KBM-7 (cell line): Measurements from ENCODE around the gene PAM16.
"Not testable (repeated sequence)": the region's sequence is repeated elsewhere in the genome, so short reads cannot be mapped to it uniquely, and the experiment has no call there.

Experiments
- DNase-seq: peaks from one replicate; pipeline ENCODE4 v3.0.0-alpha.2; 2015
- in situ Hi-C: fragments of 300-500 bp; cut with MboI; formaldehyde crosslinking; loops from 2 replicates; pipeline ENCODE4 v1.14.3; 2020; ENCODE audit warnings: low sequenced_read_pairs, low pct_unique_long_range_greater_than_20kb, mixed read lengths

The PAM16 gene

DNA sequence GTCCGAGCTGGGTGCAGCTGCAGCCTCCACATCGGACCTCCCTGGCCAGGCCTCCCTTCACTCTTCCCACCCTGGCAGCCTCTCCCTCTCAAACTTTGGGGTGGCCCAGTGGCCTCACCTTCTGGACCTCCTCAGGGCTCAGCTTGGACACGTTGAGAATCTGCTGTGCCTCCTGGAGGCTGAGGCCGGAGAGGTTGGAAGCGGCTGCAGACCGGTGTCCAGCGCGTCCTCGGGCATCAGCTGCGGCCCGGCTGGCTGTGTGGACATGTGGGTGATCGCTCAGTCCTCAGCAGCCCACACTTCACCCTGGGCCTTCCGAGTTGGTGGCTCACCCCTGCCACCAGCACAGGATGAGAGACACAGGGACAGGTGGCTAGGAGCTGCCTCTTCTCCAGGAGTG lies 9.9 kb downstream of the PAM16 start:
- in situ Hi-C loops = no loop called here
- no peak for DNase-seq

DNA sequence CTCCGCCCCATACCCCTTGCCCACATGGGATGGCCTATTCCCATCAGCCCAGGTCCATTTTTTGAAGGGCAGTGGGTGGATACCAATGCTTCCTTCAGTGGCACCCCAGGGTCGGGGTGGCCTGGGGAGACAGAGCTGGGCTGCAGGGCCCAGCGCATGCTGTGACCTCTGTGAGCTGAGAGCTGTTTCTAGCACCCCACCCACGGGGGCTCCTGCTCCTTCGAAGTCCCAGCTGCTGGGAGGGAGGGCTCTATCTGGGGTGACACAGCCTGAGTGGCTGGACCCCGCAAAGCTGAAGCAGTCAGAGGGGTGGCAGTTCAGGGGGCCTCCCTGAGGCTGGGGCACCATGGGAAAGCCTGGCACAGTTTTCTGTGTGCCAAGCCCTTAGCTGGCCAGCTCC lies 10.7 kb downstream of the PAM16 start:
- in situ Hi-C loops = no loop called here
- no peak for DNase-seq

DNA sequence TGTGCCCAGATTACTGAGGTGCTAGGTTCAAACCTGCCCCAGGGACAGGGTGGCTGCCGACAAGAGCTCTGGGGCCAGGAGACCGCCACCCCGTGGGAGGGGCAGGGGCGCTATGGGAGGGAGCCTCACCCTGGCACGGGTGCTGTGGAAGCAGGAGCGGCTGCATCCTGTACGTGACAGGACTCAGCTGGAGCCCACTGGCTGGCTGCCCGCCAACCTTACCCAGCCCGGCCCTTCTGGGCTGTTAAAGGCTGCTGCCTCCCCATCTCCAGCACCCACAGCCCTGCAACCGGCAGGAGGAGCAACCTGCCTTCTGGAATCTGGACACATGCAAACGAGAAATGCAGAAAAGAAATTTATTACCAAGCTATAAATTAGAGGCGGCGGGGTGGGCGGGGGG lies 11.2 kb downstream of the PAM16 start:
- no peak for DNase-seq
- in situ Hi-C loops = no loop called here

DNA sequence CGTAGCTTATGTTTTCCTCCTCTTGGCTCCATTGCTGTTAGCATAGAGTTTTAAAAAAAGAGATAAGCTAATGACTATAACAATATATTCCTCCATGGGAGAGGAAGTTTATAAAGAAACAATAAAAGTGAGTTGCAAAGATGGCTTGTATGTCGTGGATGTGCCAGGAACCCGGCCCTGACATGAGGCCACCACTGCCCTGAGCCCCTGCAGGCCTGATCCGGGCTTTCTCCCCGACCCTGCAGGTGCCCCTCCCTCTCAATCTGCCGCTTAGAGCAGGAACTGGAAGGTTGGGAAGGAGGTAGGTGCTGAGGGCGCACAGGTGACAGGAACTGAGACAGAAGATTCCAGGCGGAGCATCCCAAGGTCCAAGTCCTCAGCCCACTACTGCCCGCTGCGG lies 11.7 kb downstream of the PAM16 start:
- in situ Hi-C loops = no loop called here
- DNase-seq = no peak

DNA sequence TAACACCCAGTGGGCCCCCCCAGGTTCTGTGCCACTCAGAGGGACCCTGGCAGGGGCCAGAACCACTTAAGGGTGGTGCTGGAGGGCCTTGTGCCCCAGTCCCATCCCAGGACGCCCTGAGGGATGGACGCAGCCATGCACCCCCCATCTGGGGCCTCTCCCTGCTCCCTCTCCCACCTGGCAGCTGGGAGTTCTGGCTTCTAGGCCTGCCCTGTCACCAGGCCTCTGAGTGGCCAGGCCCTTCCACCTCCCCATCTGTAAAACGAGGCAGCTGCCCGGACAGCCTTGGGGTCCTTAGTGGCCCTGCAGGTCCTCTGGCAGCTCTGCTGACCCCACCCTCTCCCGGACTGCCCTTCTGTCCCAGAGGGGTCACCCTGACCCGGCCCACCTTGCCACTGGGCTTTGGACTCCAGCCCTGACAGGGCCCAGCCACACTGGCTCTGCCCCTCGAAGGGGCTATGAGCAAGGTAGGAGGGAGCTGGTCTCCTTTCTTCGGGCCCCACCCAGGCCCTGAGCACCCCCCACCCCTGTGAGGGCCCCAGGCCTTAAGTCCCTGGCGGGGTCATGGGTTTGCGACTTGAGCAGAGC lies 12.3 kb downstream of the PAM16 start:
- in situ Hi-C loops = no loop called here
- DNase-seq = no peak

DNA sequence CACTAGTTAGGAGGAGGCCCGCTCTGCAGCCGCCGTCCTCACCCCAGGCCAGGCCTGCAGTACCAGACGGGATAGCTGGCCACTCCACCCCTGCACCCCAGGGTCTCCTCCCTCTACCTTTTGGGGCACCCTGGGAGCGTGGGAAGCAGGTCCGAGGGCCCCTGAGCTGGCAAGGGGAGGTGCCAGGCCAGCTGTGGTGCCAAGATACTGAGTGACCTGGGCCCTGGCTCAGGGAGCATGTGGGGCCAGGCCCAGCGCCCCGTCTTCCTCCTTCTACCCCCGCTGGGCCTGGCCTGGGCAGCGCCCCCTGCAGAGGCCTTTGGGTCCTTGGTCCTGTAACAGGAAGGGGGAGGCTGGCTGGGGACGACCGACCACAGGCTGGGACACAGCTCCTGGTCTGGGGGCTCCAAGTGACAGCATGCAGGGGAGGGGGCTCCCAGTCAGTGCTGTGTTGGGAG lies 13.0 kb downstream of the PAM16 start:
- in situ Hi-C loops = no loop called here
- no peak for DNase-seq

DNA sequence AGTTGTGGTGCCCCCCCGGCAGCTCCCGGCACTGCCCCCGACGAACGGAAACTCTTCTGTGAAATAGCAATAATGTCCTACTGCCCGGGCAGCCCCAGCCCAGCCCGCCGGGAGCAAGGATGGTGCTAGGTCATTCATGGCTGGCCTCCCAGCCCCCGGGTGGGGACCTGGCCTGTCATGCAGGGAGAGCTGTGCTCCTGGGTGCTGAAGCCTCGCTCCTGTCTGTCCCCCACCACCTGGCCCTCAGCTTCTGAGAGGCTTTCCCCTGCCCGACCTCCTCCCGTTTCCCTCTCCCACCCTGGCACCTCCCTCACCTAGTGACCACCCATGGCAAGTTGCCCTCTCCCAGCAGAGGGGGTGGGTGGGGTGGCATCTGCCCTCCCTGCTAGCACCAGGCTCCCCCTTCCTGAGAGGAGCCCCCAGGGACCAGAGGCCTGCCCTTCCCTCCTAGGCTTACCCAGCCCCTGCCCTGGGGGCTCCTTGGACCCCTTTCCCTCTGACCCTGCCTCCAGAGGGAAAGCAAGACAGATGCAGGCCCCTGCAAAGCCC lies 13.5 kb downstream of the PAM16 start:
- in situ Hi-C loops = no loop called here
- no peak for DNase-seq

DNA sequence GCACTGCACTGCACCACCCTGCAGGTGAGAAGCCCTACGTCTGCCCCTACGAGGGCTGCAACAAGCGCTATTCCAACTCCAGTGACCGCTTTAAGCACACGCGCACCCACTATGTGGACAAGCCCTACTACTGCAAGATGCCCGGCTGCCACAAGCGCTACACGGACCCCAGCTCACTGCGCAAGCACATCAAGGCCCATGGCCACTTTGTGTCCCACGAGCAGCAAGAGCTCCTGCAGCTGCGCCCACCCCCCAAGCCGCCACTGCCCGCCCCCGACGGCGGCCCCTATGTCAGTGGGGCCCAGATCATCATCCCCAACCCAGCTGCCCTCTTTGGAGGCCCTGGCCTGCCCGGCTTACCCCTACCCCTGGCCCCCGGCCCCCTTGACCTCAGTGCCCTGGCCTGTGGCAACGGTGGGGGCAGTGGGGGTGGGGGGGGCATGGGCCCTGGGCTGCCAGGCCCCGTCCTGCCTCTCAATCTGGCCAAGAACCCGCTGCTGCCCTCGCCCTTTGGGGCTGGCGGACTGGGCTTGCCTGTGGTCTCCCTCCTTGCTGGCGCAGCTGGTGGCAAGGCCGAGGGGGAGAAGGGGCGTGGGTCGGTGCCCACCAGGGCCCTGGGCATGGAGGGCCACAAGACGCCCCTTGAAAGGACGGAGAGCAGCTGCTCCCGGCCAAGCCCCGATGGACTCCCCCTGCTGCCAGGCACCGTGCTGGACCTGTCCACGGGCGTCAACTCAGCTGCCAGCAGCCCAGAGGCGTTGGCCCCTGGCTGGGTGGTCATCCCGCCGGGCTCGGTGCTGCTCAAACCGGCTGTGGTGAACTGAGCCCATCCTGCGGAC lies 14.2 kb downstream of the PAM16 start:
- in situ Hi-C loops = no loop called here

DNA sequence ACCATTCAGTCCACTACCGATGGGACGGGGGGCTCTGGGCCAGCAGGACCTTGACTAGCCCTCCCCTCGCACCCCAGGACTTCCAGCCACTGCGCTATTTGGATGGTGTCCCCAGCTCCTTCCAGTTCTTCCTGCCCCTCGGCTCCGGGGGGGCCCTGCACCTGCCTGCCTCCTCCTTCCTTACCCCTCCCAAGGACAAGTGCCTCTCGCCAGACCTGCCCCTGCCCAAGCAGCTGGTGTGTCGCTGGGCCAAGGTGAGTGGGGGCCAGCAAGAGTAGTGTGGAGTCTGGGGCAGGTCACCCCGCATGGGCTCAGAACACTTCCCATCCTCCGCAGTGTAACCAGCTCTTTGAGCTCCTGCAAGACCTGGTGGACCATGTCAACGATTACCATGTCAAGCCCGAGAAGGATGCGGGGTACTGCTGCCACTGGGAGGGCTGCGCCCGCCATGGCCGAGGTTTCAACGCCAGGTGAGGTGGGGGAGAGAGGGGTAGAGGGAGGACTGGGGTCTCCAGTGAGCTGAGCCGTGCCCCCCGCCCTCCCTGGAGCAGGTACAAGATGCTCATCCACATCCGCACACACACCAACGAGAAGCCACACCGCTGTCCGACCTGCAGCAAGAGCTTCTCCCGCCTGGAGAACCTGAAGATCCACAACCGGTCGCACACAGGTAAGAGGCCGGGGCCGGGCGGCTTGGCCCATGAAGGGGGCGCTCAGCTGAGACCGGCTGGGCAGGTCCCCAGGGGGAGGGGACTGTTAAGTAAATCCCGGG lies 16.2 kb downstream of the PAM16 start:
- in situ Hi-C loops = no loop called here
- no peak for DNase-seq

More for the DNA sequence above, 14.2 kb downstream of the PAM16 start:
- no peak for DNase-seq

DNA sequence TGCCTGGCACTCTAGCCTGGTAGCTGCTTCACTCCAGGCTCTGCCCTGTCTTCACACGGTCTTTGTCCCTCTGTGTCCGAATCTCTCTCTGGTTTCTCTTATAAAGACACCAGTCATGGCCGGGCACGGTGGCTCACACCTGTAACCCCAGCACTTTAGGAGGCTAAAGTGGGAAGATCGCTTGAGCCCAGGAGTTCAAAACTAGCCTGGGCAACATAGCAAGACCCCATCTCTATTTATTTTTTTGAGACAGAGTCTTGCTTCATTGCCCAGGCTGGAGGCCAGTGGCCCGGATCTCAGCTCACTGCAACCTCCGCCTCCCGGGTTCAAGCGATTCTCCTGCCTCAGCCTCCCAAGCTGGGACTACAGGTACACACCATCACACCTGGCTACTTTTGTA lies 17.4 kb downstream of the PAM16 start:
- in situ Hi-C loops, DNase-seq: not testable (repeated sequence)

DNA sequence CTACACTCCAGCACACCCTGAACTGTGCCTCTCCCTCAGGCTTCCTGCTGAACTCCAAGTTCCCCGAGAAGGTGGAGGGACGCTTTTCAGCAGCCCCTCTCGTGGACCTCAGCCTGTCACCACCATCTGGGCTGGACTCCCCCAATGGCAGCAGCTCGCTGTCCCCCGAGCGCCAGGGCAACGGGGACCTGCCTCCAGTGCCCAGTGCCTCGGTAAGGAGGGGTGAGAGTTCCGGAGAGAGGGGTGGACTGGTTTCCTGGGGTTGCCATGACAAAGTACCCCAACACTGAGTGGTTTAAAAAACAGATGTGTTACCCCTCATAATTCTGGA lies 17.8 kb downstream of the PAM16 start:
- no peak for DNase-seq
- in situ Hi-C loops = no loop called here

DNA sequence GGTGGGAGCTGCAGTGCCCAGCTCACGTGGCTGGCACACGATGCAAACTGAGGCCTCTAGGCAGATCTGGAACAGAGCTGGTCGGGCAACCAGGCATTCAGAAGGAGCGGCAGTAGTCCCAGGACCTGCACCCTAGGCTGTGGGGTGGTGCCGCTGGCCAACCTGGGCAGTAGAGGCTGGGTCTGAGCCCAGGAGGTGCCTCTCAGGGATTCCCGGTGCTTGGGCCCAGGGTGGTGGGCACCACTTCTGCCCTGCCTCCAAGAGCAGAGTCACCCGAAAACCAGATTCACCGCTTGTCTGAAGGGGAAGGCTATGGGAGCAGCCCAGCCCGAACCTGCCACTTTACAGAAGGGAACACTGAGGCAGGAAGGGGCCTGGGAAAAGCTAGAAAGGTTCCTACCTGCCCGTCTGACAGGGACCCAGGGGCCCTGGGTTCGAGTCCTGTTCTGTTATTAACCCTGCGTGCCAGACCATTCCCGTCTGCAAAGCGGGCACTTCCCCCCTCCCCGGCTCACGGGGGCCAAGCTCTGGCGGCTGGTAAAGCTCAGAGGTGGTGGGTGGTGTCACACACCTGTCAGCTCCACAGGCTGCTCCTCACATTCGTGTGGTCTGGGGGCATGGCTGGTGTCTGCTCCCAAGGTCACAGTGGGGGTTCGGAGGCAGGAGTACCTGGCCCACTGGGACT lies 18.4 kb downstream of the PAM16 start:
- in situ Hi-C loops = no loop called here
- no peak for DNase-seq

DNA sequence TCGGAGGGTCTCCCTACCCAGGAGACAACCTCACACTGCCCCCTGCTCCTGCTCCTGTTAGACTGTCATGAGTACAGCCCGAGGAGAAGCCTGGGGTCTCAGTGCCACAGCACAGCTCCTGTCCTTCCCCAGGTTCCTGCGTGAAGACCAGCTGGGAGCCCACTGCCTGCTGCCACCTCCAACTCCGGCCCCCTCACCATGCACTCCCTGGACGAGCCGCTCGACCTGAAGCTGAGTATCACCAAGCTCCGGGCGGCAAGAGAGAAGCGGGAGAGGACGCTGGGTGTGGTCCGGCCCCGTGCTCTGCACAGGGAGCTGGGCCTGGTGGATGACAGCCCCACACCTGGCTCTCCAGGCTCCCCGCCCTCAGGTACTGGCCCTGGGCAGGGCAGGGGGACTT lies 19.0 kb downstream of the PAM16 start:
- in situ Hi-C loops = no loop called here

DNA sequence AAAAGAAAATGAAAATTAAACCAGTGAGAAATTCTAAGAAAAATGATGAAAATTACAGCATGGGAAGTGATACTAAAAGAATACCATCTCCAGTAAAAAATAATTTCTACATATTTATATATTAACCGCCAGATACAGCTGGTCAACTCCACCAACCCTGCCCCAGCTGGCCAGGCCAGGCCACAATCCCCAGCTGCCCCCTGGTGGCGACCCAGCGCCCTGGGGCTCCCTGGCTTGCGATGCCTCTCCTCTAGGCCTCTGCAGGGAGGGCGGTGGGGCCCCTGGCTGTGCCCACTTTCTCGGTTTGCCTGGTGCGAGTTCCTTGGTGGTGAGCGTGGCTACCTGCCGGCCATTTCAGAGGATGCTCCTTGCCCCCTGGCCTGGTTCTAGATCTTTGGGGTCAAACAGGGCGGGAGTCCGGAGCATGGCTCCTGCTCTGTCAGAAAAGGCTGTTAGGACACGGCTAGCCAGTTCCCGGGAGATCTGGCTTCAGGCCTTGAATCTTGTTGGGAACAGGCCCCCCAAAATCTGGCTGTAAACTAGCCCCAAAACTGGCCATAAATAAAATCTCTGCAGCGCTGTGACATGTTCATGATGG lies 20.7 kb downstream of the PAM16 start:
- DNase-seq = peak; percentile 62
- in situ Hi-C loops = no loop called here

More for the DNA sequence above, 19.0 kb downstream of the PAM16 start:
- DNase-seq = no peak

DNA sequence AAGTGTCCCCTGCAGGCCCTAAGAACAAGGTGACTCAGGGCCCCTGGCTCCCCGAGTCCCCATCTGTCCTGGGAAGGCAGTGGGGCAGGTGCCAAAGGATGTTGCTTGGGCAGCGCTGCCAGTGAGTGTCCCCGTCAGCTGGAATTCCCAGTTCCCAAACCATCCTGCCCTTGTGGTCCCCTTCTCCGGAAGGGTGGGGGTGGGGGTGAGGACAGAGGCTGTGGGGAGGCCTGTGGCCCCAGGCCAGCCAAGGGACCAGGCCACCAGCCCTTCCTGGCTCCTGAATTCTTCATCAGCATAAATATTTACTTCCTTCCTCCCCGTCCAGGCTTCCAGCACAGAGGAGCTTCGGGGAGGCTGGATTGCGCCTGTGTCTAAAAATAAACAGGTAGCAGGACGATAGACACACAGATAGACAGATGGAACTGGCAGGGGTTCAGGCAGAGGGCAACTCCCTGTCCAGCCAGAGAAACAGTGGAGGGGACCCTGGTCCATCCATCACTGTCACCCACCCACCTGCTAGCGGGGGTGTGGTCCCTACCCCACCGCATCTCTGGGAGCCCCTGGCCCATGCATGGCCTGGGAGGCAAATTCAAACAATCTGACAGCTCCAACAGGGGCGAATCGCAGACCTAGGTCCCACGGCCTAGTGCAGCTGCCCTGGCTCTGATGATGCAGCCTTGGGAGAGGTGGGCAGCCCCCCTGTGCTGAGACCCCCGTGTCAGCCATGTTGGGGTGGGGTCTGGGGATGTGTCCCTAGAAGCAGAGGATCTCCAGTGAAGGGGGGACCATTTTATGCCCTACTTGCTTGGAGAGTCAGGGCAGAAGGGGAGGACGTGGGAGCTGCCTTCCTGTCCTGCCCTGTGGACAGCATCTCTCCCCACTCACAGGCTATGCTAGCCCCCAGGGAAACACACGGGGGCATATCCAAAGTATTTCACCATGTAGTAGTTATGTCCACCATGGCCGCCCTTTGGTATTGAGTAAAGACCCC lies 22.0 kb downstream of the PAM16 start:
- in situ Hi-C loops = no loop called here
- no peak for DNase-seq

DNA sequence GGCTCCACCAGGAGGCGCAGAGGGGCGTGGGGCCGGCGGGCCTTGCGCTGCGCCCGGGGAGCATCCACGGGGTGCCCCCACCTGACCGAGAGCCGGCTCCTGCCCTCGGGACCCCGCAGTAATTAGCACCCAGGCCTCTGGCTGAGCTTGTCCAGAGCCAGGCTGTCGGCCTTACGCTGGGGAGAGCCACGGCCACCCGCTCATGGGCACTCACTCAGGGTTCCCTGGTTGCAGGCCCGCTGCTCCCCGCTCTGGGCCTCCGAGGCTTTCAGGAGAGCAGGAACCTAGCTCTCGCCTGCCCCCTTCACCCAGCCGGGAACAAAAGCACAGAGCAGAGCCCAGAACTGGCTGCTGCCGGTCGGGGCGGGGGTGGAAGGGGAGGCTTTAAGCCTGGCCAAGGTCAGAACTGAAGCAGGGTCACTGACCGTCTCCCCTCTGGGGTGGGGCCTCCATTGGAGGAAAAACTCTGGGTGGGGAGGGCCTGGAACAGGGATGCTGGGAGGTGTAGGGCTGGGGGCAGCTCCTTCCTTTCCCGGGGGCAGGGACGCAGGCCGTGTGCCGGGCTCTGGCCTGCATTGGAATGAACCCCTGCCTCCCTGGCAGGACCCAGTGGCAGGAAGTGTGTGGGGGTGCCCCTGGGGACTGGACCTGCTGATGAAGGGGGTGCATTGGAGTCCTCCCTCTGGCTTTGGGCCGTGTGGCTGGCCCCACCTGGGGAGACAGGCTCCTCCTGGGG lies 22.9 kb downstream of the PAM16 start:
- DNase-seq = peak; percentile 74
- in situ Hi-C loops = no loop called here

DNA sequence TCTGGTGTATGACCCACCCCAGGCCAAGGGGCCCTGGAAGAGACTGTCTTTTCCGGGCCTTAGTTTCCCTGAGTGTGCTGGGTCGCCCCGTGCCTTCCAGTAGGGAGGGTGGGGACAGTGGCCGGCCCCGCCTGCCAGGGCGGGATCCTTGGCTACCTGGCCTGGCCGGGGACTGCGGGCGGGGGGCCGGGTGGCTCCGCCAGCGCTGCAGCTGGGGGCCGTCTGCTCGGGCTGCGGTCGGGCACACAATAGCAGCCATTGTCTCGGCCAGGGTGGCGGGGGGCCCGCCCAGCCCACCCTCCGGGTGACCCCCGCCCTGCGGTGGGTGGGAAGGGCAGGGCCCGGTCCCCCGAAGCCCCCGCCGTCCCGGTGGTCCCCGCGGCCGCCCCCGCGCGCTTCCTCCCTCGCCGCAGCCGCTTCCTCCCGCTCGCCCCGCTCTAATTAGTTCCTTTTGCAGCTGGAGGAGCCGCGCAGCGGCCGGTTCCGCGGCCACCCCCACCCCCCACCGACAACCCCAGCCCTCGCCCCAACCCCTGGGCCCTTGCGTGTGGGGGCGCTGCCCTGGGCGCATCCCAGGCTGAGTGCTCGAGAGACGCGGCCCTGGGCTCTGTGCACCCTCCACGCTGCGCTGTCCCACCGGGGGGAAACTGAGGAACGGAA lies 23.6 kb downstream of the PAM16 start:
- no peak for DNase-seq
- in situ Hi-C loops = no loop called here
